HL-60/S4 treated with retinoic acid at 250 ng/mL for 4 days and 3 days (cell line): ENCODE data around the gene LNPK.
"Not testable (repeated sequence)": the region's sequence is repeated elsewhere in the genome, so short reads cannot be mapped to it uniquely, and the experiment has no call there.

Source experiments
- in situ Hi-C: fragments of 300-500 bp; cut with MboI; formaldehyde crosslinking; loops from 2 replicates; pipeline ENCODE4 v1.7.0; 2022; ENCODE audit warnings: low sequenced_read_pairs

The LNPK gene

DNA sequence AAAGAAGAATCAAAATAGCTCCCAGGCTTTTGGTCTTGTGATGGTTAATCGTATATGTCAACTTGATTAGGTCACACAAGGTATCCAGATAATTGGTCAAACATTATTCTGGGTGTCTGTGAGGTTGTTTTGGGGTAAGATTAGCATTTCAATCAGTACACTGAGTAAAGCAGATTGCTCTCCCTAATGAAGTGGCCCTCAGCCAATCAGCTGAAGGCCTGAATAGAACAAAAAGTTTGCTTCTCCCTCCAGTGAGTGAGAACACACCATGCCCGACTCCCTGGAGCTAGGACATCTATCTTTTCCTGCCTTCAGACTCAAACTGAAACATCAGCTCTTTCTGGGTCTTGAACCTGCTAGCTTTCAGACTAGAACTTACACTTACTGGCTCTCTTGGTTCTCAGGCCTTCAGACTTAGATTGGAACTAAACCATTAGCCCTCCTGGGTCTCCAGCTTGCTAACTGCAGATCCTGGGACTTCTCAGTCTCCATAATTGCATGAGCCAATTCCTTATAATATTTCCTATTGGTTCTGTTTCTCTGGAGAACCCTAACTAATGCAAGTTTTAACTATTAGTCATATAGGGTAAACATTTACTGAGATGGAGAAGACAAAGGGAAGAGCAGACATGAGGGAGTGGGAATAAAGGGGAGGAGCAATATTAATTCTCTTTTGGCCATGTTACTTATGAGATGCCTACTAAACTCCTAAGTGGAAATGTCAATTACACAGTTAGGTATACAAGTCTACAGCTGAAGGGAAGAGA lies 25.5 kb downstream of the LNPK start:
- in situ Hi-C loops = no loop called here

DNA sequence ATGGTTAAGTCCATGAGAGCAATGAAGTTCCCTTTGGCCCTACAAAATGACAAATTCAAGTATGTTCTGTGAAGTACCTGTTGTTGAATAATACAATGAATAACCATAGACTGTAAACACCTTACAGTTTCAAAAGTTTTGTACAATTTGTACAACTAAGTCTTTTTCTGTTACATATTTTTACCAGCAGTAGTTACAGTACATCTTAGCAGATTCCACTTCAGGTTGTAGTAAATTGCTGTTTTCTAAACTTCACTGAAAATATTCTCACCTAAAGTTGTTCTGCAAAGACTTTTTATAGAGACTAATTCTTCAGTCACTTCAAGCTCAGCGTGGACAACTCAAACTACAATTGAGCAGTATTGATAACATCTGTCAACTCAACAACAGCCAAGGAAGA lies 28.7 kb downstream of the LNPK start:
- in situ Hi-C loops = no loop called here

DNA sequence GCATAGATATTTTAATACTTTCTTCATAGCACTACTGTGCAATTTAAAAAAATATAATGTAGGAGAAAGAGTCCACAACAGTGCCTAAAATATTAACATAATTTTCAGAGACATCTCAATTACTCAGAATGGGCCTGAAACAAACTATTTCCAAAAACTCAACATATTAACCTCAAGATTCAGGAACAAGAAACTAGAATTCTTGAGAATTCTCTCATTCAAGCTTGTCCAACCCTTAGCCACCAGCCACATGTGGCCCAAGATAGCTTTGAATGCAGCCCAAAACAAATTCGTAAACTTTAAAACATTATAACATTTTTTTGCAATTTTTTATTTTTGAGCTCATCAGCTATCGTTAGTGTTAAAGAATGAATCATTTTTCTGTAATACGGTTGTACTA lies 35.2 kb downstream of the LNPK start:
- in situ Hi-C loops = no loop called here

DNA sequence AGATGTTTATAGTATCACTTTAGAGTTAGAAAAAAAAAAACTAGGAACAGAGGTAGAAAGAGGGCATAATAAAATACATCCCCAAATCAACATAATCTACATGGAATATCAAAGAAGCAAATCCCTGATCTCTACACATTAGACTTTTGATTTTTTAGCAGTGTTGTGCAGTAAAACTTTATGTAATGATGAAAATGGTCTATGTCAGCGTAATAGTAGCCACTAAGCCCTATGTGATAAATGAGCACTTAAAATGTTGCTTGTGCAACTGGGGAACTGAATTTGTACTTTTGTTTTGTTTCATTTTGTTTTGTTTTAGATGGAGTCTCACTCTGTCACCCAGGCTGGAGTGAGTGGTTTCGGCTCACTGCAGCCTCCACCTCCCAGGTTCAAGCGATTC lies 36.3 kb downstream of the LNPK start:
- in situ Hi-C loops = no loop called here

DNA sequence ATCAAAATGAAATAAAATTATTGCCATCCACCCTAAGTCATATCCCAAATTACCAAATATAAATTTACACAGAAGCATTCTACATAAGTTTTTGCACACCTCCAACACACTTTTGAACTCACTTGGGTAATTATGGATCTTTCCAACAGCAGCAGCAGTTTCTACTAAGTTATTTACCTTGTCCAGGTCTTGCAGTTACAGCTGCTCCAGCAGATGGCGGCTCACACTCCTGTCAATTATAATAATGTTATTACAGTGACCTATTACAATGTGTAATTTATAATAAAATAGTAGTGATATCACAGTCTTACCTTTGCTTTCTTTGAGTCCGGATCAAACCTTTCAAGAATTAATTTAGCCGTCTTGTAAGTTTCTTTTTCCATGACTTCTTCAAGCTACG lies 37.9 kb downstream of the LNPK start:
- in situ Hi-C loops = no loop called here

DNA sequence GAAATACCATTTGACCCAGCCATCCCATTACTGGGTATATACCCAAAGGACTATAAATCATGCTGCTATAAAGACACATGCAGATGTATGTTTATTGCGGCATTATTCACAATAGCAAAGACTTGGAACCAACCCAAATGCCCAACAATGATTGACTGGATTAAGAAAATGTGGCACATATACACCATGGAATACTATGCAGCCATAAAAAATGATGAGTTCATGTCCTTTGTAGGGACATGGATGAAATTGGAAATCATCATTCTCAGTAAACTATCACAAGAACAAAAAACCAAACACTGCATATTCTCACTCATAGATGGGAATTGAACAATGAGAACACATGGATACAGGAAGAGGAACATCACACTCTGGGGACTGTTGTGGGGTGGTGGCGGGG lies 38.9 kb downstream of the LNPK start:
- in situ Hi-C loops = not testable (repeated sequence)

DNA sequence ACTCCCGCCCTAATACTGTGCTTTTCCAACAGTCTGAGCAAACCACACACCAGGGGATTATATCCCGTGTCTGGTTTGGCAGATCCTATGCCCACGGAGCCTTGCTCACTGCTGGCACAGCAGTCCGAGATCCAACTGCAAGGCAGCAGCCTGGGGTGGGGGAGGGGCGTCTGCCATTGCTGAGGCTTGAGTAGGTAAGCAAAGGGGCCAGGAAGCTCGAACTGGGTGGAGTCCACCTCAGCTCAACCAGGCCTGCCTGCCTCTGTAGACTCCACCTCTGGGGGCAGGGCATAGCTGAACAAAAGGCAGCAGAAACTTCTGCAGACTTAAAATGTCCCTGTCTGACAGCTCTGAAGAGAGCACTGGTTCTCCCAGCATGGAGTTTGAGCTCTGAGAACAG lies 44.2 kb downstream of the LNPK start:
- in situ Hi-C loops = no loop called here

DNA sequence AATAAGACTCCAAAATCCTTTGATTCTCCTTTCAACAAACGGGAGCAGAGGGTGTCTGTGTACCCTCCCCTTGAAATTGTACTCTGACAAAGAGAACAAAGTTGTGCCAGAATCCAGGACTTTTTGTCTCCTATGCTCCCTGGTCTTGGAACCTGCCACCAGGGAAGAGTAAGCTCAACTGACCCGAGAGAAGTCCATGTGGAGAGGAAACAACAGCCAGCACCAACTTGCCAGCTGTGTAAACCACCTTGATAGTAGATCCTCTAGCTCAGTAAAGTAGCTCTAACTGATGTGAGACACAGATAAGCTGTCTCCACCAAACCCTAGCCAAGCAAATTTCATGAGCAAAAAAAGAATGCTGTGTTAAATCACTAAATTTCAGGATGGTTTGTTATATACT lies 46.9 kb downstream of the LNPK start:
- in situ Hi-C loops = no loop called here

DNA sequence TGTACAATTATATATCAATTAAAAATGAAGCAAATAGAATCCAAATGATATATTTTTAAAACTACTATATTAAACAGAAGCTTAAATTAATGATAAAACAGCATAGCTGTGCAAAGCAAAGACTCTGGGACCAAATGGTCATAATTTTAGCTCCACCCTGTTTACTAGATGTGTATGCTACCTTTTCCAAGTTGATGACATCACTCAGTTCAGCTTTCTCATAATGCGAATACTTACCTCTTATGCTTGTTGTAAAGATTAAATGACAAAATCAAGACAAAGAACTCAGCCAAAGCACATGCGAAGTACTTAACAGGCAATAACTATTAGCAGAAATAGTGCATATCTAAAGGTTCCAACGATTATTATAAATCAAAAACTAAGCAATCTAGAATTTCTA lies 51.6 kb downstream of the LNPK start:
- in situ Hi-C loops = no loop called here

DNA sequence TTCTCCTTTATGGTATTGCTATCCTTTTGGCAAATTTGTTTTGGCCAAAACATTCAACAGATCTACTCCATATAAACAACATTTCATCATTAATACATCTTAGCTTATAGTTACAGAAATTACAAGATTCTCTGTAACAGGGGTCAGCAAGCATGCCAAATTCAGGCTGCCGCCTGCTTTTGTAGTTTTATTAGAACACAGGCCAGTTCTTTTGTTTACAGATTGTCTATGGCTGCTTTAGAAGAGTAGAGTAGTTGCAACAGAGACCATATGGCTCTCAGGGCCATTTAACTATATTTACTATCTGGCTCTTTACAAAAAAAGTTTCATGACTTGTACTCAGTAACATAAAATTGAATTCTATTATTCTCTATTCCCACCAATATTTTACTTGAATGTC lies 53.9 kb downstream of the LNPK start:
- in situ Hi-C loops = no loop called here

DNA sequence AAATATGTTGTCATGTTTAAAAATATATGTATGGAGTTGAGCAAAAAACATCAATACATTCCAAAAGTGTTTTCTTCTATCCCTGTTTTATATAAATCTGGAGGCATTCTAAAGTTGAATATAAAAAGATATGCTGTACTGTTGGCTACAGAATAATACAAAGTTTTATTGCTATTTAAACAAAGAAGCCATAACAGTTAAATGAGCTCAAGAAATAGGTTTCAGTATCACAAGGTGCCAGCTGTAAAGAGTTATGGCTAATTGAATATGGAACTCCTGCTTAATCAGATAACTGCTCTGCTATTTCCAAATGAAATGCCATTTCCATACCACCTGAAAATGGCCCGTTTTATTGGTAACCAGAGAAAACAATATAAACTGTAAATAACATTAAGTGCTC lies 55.0 kb downstream of the LNPK start:
- in situ Hi-C loops = no loop called here

DNA sequence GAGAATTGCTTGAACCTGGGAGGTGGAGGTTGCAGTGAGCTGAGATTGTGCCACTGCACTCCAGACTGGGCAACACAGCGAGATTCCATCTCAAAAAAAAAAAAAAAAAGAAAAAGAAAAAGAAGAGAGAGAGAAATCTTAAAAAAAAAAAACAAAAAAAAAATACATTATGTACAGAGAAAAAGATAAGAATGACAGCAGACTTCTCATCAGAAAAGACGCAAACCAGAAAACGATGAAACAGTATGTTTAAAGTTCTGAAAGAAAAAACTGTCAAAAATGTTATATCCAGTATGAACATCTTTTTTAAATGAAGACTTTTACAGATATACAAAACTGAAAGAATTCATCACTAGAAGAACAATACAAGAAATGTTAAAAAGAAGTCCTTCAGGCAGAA lies 60.4 kb downstream of the LNPK start:
- in situ Hi-C loops = no loop called here

DNA sequence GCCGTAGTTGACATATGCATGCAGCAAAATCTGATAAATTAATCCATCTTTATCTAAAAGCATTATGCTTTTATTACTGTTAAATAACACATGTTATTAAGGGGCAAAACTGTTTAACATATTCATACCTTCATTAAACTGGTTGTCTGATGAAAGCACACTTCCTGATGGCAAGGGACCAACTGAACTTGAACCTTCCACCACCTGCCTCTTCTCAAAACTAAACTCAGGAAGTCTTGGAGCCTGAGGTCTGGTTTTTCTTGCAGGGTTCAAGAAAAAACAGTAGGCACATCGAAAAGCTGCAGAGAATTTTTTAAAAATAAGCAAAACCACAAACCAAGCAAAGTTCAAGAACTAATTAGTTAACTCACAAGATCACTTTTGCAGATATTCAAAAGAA lies 64.9 kb downstream of the LNPK start:
- in situ Hi-C loops = no loop called here

DNA sequence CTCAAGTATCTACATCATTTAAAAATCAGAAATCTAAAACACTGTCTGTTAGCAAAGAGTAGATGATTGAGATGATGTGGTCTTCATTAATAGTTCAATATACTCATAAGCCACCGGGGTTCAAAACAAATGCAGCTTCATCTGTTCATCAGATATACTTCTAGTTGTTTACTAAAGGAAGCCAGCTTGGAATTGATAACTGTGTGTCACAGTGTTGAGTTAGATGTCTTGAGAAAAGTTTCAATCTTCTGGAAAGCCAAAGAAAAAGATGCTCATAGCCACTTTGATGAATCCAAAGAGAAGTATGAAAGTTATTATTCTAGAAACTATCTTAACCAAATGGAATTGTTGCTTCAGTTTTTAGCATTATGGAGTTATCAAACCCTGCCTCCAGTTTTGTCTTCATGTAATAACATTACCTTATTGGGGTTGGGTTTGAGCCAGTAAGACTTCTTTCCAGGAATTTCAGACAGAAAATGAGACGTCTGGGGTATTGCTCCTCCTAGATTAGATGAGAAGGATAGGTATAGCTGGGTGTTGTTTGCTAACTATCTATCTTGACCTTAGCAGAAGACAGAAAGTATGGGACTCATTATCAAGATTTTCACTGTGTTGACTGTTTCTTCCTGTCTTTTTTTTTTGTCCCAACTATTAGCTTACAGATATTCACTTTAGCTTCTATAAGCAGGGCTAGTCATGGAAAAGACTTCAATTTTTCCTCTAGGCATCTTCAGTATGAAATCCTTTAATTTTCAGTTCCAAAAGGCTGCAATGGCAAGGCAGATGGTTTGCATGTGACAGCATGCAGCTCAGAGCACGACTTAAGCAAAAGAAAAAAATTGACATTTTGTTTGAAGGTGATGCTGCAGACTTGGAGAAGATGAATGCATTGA lies 66.5 kb downstream of the LNPK start:
- in situ Hi-C loops = no loop called here

DNA sequence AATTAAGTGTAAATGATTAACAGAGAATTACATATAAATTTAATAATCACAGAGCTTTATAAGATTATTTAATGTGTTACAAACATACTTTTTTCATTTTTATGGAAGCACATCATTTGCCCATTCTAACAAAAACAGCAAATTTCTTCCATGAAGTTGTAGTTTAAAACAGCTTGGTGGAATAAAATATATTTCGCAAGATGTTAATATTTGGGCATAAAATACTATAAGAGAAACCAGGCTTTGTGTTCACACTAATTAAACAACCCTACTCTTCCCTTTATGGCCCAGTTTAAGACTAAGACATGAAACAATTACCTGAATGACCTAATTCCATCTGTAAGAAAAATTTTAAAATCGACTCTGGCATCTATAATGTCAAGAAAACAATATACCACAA lies 69.4 kb downstream of the LNPK start:
- in situ Hi-C loops = no loop called here

DNA sequence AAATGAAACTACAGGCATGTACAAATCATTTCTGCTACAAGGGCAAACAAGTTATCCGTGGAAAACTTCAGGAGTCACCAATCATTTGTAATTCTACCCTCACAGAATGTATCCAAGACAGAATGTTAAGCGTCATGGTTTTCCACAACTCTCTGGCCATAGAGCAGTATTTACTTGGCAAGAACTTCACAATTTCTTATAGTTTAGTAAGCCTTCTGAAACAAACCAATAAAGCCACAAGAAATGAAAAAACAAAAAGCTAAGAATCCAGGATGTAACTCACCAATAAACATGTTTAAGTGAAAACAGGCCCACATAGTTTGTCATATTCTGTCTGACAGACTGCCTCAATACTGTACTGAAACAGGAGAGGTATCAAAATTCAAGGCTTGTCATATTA lies 70.3 kb downstream of the LNPK start:
- in situ Hi-C loops = no loop called here

DNA sequence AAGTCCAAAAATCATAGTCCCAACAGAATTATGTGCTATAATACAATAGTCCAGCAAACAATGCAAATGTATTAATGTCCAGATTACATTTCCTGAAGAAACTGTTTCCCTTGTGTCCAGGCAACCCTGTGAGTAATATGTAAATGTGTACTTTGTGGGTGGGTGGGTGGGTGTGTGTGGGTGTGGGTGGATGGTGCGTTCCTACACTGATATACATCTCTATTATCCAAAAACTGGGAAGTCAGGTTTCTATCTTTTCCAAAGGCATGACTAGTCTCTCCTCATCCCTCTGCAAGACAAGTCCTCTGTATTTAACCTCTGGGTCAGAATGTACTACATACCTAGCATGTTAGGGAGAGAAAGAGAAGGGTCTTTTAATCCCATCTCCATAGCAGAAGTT lies 71.6 kb downstream of the LNPK start:
- in situ Hi-C loops = no loop called here

DNA sequence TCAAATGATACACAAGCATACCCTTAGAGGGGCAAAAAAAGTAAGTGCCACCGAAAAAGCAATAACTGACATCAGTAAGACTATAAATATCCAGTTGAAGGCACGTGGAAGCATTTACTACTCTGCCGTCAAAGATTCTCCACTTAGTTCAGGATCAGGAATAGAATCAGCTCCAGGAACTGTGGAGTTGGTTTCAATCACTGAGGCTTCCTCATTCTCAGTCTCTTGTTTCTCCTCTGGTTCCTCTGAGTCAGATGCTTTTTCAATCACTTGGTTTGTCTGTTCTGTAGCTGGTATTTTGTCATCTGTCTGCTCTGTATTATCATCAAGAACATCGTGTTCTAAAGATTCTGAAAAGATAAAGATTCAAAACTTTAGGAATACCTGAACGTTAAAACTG lies 72.2 kb downstream of the LNPK start:
- in situ Hi-C loops = no loop called here

DNA sequence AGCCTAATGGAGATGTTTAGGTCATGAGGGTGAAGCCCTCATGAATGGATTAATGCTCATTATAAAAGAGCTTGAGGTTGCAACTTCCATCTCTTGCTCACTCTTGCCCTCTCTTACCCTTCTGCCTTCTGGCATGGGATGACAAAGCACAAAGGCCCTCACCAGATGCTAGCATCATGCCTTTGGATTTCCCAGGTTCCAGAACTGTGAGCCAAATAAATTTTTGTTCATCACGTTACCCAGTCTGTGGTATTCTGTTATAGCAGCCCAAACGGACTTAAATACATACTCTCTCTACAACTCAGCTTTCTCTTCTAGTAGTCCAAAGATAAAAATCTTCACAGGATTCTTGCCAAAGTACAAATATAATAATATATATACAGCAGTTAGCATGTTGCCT lies 75.8 kb downstream of the LNPK start:
- in situ Hi-C loops = no loop called here

DNA sequence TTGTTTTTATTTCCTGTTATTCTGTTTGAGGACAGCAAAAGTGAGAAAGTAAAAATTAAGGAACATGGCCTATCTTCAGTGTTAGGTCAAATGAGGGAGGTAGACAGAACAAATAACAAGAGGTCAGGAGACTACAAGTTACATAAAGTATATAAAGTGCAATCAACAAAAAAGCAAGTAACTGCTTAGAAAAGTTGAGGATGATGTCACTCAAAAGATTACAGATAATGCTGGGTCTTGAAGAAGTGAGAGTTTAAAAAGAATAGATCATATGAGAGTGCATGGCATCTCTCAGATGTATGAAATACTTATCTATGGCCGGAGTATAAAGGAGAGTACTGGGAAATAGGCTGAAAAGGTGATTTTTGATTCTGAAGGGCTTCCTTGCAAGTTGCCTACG lies 79.9 kb downstream of the LNPK start:
- in situ Hi-C loops = no loop called here

DNA sequence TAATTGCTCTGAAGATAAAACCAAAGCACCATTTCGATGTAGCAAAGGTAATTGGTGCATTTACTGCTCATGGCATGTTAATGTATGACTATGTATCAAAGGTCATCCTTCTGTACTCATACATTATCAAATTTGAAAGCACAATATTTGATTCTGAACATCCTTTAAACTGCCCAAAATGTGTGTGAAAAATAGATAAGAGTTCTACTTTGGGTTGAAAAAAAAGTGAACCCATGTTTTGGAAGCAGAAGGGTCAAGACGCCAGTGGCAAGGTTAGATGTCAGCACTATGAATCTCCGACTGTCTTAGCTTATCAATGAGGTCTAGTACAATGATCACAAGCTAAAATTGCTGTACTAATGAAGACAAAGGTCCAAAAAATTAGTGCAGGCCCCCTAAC lies 83.1 kb downstream of the LNPK start:
- in situ Hi-C loops = no loop called here

DNA sequence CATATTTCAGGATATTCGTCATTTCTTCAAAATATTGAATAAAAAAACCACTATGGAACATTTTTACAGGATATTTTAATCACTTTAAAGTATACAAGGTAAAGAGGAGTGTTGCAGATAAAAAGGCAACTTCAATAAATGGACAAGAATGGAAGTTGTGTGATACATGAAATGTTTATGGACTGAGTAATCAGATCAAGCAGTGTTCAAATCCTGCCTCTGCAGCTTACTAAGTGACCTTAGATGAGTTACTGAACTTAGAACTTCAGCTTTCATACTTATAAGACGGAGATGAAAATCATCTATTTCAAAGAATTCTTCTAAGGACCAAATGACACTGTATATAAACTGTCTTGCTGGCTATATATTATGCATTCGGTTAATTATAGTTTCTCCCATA lies 87.2 kb downstream of the LNPK start:
- in situ Hi-C loops = no loop called here
